Nephron (organoid): ENCODE results near the gene LRCH1.
A peak's percentile ranks its signal among the peaks of the same experiment; 100 is the strongest.

Source experiments
- H3K27ac Mint-ChIP-seq, 3 experiments: 2 replicates each; pipeline ENCODE4 v1.8.0; 2020; ENCODE audit warnings: mixed read lengths in 3 of 3, mild to moderate bottlenecking in 2 of 3, moderate library complexity in 1 of 3
- H3K27me3 Mint-ChIP-seq: 2 replicates; pipeline ENCODE4 v1.8.0; 2021; ENCODE audit warnings: low read depth, mild to moderate bottlenecking, moderate library complexity, mixed read lengths
- H3K36me3 Mint-ChIP-seq: 2 replicates; pipeline ENCODE4 v1.8.0; 2020; ENCODE audit warnings: low read depth, mixed read lengths
- H3K4me1 Mint-ChIP-seq: 2 replicates; pipeline ENCODE4 v1.8.0; 2020; ENCODE audit warnings: mixed read lengths
- H3K4me3 Mint-ChIP-seq, 3 experiments: 2 replicates each; pipeline ENCODE4 v1.8.0; 2020; ENCODE audit warnings: mild to moderate bottlenecking in 3 of 3, mixed read lengths in 3 of 3, moderate library complexity in 2 of 3
- H3K9me3 Mint-ChIP-seq: 2 replicates; pipeline ENCODE4 v1.8.0; 2020; ENCODE audit warnings: mixed read lengths
- TF ChIP-seq, protein P1 (sequence below), 3 experiments: fragments of 200-600 bp; sonication (generic); IDR thresholded peaks; one replicate each; pipeline ENCODE4 v1.5.0; 2021; ENCODE audit warnings: antibody characterized with exemption in 3 of 3; ENCODE audit not compliant: unreplicated experiment in 3 of 3

LRCH1 gene

DNA sequence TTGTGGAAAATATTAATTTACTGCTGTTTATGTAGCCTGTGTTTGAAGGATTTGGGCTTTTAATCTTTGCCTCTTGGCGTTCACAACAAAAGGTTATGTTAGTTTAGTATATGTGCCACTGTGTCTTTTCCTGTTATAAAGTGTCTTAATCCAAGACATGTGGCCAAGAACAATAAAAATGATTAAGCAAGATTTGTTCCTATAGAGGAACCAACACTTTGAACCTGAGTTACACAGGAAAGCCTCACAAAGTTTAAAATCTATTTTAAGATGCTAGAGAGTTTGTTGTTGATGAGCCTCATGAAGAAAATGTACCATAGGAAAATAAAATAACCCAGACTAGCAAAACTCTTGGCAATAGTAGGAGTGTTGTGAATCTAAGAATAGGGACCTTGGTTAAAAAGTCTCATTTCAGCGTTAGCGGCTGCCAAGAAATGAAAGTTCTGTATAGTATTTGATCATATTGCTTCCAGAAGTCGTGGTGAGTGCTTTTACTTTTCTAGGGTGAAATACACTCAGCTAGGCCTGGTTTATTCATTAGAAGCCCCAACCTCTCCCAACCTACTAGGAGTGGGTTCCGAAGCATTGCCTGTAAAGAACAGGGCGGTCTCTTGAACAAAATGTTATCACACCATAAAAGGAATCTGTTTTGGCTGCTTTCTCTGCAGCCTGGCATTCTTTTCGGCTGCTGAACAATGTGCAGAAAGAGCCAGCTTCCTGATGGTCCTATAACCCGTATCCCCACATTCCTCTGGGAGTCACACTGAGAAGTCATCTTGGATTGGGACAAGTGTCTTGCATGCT lies 102.6 kb downstream of the LRCH1 start:
- H3K9me3 Mint-ChIP-seq = no peaks in the 10 kb centered on the region
- H3K36me3 Mint-ChIP-seq = peaks cover 15% of the 10 kb centered on the region
- peak overlapping the region in 2 of 3 experiments; percentile 7 to 16 for H3K4me3 Mint-ChIP-seq
- H3K27ac Mint-ChIP-seq = peak overlapping the region; percentile 86 to 97 (median 93)
- TF ChIP-seq, protein P1, sequence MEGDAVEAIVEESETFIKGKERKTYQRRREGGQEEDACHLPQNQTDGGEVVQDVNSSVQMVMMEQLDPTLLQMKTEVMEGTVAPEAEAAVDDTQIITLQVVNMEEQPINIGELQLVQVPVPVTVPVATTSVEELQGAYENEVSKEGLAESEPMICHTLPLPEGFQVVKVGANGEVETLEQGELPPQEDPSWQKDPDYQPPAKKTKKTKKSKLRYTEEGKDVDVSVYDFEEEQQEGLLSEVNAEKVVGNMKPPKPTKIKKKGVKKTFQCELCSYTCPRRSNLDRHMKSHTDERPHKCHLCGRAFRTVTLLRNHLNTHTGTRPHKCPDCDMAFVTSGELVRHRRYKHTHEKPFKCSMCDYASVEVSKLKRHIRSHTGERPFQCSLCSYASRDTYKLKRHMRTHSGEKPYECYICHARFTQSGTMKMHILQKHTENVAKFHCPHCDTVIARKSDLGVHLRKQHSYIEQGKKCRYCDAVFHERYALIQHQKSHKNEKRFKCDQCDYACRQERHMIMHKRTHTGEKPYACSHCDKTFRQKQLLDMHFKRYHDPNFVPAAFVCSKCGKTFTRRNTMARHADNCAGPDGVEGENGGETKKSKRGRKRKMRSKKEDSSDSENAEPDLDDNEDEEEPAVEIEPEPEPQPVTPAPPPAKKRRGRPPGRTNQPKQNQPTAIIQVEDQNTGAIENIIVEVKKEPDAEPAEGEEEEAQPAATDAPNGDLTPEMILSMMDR (IDR thresholded peaks at IDR 0.05; ENCODE audit: unreplicated experiment in 3 of 3) = no peak
- H3K4me1 Mint-ChIP-seq = peaks cover 43% of the 10 kb centered on the region
- no peaks in the 10 kb centered on the region for H3K27me3 Mint-ChIP-seq

DNA sequence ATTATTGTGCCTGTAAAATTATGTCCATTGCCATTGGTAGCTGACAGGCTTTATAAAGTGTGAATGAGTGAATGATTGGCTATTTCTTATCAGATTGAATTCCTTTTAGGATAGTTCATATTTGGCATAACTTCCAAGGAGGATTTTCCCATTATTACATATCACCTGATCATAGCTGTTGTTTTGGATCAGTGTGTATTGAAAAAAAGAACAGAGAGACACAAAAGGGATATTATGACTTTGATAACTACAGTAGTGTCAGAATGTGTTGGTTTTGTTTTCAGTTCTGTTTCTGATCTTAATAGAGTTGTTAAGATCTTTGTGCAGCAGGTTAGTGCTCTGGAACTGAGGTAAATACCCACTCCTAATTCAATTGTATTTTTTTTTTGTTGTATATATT lies 103.8 kb downstream of the LRCH1 start:
- Mint-ChIP-seq H3K4me1 (peaks cover 55% of the 10 kb centered on the region), H3K27me3 (no peaks in the 10 kb centered on the region), H3K4me3 (no peak overlapping the region), H3K36me3 (peaks cover 19% of the 10 kb centered on the region), H3K27ac (peak overlapping the region in 2 of 3 experiments; percentile 44 to 97), H3K9me3 (no peaks in the 10 kb centered on the region)
- TF ChIP-seq, protein P1 (IDR thresholded peaks at IDR 0.05; ENCODE audit: unreplicated experiment in 3 of 3) = no peak

DNA sequence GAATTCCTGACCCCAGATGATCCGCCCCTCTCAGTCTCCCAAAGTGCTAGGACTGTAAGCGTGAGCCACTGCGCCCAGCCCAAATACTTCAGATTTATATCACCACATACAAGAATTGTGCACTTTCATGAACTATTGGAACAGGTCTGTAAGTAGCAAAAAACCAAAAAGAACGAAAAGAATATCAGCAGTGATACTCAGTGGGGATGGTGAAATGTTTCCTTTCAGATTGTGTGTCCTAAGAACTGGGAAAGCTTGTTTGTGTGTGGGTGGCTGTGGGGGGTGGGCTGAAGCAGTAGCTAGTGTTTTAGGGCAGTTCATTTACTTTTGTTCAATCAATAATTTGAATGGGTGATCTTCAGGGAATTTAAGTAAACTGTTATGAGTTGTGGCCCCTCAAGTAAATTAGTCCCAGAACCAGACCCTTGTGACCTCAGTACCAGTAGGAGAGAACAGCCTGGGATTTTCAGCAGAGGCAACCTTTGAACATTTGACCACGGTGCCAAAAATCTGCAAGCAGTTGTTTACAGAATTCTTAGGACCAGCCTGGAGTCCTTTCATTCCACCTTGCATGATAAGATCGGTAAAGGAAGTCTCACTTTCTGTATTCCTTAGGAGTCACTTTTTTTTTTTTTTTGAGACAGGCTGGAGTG lies 106.6 kb downstream of the LRCH1 start:
- Mint-ChIP-seq H3K27me3 (no peaks in the 10 kb centered on the region), H3K4me1 (peaks cover 72% of the 10 kb centered on the region), H3K27ac (peak overlapping the region; percentile 49 to 78 (median 61)), H3K36me3 (peaks cover 12% of the 10 kb centered on the region), H3K9me3 (no peaks in the 10 kb centered on the region), H3K4me3 (no peak overlapping the region)
- TF ChIP-seq, protein P1 (IDR thresholded peaks at IDR 0.05; ENCODE audit: unreplicated experiment in 3 of 3) = no peak

DNA sequence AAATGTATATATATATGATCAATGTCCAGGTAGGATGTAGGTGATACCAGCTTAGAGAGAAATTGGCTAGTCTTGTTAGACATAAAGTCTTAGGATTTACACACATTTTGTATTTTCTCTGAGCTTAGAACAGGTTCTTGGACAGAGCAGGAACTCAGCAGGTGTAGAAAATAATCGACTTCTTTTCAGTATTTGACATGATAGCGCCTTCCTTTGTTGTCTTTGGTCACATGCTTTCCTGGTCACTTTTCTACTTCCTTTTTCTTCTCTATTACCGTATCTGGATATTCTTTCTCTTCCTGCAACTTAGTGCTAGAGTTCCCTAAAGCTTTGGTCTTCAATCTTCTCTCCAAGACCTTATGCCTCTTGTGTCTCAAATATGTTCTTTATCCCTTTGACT lies 107.4 kb downstream of the LRCH1 start:
- Mint-ChIP-seq H3K27ac (peak overlapping the region; percentile 25 to 91 (median 65)), H3K36me3 (peaks cover 12% of the 10 kb centered on the region), H3K4me3 (no peak overlapping the region), H3K27me3 (no peaks in the 10 kb centered on the region), H3K4me1 (peaks cover 71% of the 10 kb centered on the region), H3K9me3 (no peaks in the 10 kb centered on the region)
- TF ChIP-seq, protein P1 (IDR thresholded peaks at IDR 0.05; ENCODE audit: unreplicated experiment in 3 of 3) = no peak

DNA sequence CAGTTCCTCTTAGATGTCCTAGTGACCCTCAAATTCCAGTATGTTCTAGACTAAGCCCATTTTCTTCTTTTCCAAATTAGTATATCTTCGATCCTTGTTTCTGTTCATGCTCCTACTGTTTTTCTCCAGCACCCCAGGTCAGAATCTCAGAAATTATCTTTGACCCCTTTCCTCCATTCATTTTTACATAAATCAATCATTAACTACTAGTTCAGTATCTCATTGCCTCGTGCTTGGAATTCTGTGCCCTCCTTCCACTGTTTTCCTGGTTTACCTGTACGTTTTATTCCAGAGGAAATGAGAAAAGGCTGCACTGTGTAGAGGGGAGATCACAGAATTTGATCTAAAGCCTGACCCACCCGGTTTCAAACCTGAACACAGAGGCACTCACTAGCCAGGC lies 107.9 kb downstream of the LRCH1 start:
- Mint-ChIP-seq H3K36me3 (peaks cover 12% of the 10 kb centered on the region), H3K27ac (peak overlapping the region; percentile 25 to 91 (median 65)), H3K4me1 (peaks cover 71% of the 10 kb centered on the region), H3K9me3 (no peaks in the 10 kb centered on the region), H3K4me3 (peak overlapping the region in 1 of 3 experiments; percentile 2), H3K27me3 (no peaks in the 10 kb centered on the region)
- TF ChIP-seq, protein P1 (IDR thresholded peaks at IDR 0.05; ENCODE audit: unreplicated experiment in 3 of 3) = no peak
